H9 (cell line): ENCODE results near the gene CACNA1F. TPM values are rescaled to one million over a fixed set of nuclear protein-coding genes. Genes with fewer than 3 reads are reported as not detected.

ENCODE experiments used
- DNase-seq: peaks from one replicate; pipeline ENCODE4 v3.0.0-alpha.2; 2017
- H2AFZ ChIP-seq: one replicate; pipeline ENCODE4 v1.6.1; 2013; ENCODE audit warnings: mild to moderate bottlenecking, low read length, control low read depth, moderate library complexity
- H2AK5ac ChIP-seq: 2 replicates; pipeline ENCODE4 v1.6.1; 2013; ENCODE audit warnings: low read length, control low read depth, mixed read lengths; ENCODE audit not compliant: insufficient read length
- H2BK120ac ChIP-seq: one replicate; pipeline ENCODE4 v1.6.1; 2013; ENCODE audit warnings: low read depth, mild to moderate bottlenecking, low read length, control low read depth, inconsistent platforms; ENCODE audit not compliant: poor library complexity, severe bottlenecking
- H2BK12ac ChIP-seq: 2 replicates; pipeline ENCODE4 v1.6.1; 2013; ENCODE audit warnings: low read length, control low read depth, mixed read lengths, low read depth; ENCODE audit not compliant: insufficient read length
- H2BK15ac ChIP-seq: 2 replicates; pipeline ENCODE4 v1.6.1; 2013; ENCODE audit warnings: low read depth, low read length, control low read depth
- H2BK20ac ChIP-seq: one replicate; pipeline ENCODE4 v1.6.1; 2013; ENCODE audit warnings: low read depth, mild to moderate bottlenecking, low read length, control low read depth, inconsistent platforms; ENCODE audit not compliant: poor library complexity, severe bottlenecking
- H2BK5ac ChIP-seq: 2 replicates; pipeline ENCODE4 v1.6.1; 2013; ENCODE audit warnings: low read length, control low read depth, mixed read lengths; ENCODE audit not compliant: insufficient read length
- H3K14ac ChIP-seq: 2 replicates; pipeline ENCODE4 v1.6.1; 2013; ENCODE audit warnings: low read length, control low read depth; ENCODE audit not compliant: insufficient read depth
- H3K18ac ChIP-seq: 2 replicates; pipeline ENCODE4 v1.6.1; 2013; ENCODE audit warnings: low read depth, mild to moderate bottlenecking, mixed read lengths, low read length, control low read depth; ENCODE audit not compliant: insufficient read length
- H3K23ac ChIP-seq: 2 replicates; pipeline ENCODE4 v1.6.1; 2013; ENCODE audit warnings: low read length, control low read depth, mixed read lengths, low read depth; ENCODE audit not compliant: insufficient read length
- H3K23me2 ChIP-seq: 2 replicates; pipeline ENCODE4 v1.6.1; 2013; ENCODE audit warnings: low read depth, mild to moderate bottlenecking, mixed read lengths, low read length, control low read depth; ENCODE audit not compliant: insufficient read length, poor library complexity, severe bottlenecking
- H3K27ac ChIP-seq: 2 replicates; pipeline ENCODE4 v1.5.1; 2013; ENCODE audit warnings: low read length, control low read depth, mixed read lengths, low read depth; ENCODE audit not compliant: insufficient read length
- H3K27me3 ChIP-seq: 2 replicates; pipeline ENCODE4 v1.6.1; 2013; ENCODE audit warnings: low read length, control low read depth, inconsistent platforms; ENCODE audit not compliant: insufficient read depth
- H3K4ac ChIP-seq: 2 replicates; pipeline ENCODE4 v1.6.1; 2013; ENCODE audit warnings: low read depth, mild to moderate bottlenecking, control low read depth, inconsistent platforms, low read length, moderate library complexity
- H3K4me1 ChIP-seq: 2 replicates; pipeline ENCODE4 v1.6.1; 2013; ENCODE audit warnings: low read length, control low read depth, inconsistent platforms; ENCODE audit not compliant: insufficient read depth
- H3K4me2 ChIP-seq: 2 replicates; pipeline ENCODE4 v1.6.1; 2013; ENCODE audit warnings: low read length, control low read depth, mixed read lengths; ENCODE audit not compliant: insufficient read length, insufficient read depth
- H3K56ac ChIP-seq: 2 replicates; pipeline ENCODE4 v1.6.1; 2013; ENCODE audit warnings: low read depth, mild to moderate bottlenecking, mixed read lengths, low read length, control low read depth; ENCODE audit not compliant: insufficient read length
- H3K79me1 ChIP-seq: 2 replicates; pipeline ENCODE4 v1.6.1; 2013; ENCODE audit warnings: low read depth, mild to moderate bottlenecking, moderate library complexity, low read length, control low read depth, inconsistent platforms; ENCODE audit not compliant: insufficient read depth, poor library complexity, severe bottlenecking
- H3K79me2 ChIP-seq: 2 replicates; pipeline ENCODE4 v1.6.1; 2013; ENCODE audit warnings: low read length, control low read depth, inconsistent platforms; ENCODE audit not compliant: insufficient read depth
- H3K9ac ChIP-seq: 2 replicates; pipeline ENCODE4 v1.6.1; 2013; ENCODE audit warnings: low read length, control low read depth, mixed read lengths; ENCODE audit not compliant: insufficient read length; ENCODE audit errors: extremely low read depth
- H3K9me3 ChIP-seq: one replicate; pipeline ENCODE4 v1.6.1; 2013; ENCODE audit warnings: low read depth, low read length, inconsistent platforms; ENCODE audit not compliant: control insufficient read depth
- H3T11ph ChIP-seq: one replicate; pipeline ENCODE4 v1.6.1; 2013; ENCODE audit warnings: mild to moderate bottlenecking, low read length, control low read depth, inconsistent platforms
- H4K20me1 ChIP-seq: one replicate; pipeline ENCODE4 v1.6.1; 2013; ENCODE audit not compliant: control insufficient read depth, insufficient read length, insufficient read depth
- H4K5ac ChIP-seq: 2 replicates; pipeline ENCODE4 v1.6.1; 2013; ENCODE audit warnings: low read depth, mild to moderate bottlenecking, mixed read lengths, low read length, control low read depth; ENCODE audit not compliant: insufficient read length
- H4K8ac ChIP-seq: replicated peaks from 2 replicates; pipeline ENCODE4 v1.6.1; 2013; ENCODE audit warnings: low read length, control low read depth, mixed read lengths, low read depth; ENCODE audit not compliant: insufficient read length
- H4K91ac ChIP-seq: 2 replicates; pipeline ENCODE4 v1.6.1; 2013; ENCODE audit warnings: low read depth, mild to moderate bottlenecking, moderate library complexity, mixed read lengths, low read length, control low read depth; ENCODE audit not compliant: insufficient read length
- H3K27ac Mint-ChIP-seq, 3 experiments: 2 replicates in 2 of 3; 3 replicates in 1 of 3; pipeline ENCODE4 v1.8.0; 2020 to 2021; ENCODE audit warnings: mixed read lengths in 3 of 3, mild to moderate bottlenecking in 1 of 3, moderate library complexity in 1 of 3
- H3K27me3 Mint-ChIP-seq: 2 replicates; pipeline ENCODE4 v1.8.0; 2021; ENCODE audit warnings: low read depth, mild to moderate bottlenecking, moderate library complexity, mixed read lengths
- H3K36me3 Mint-ChIP-seq, 3 experiments: 2 replicates in 2 of 3; 3 replicates in 1 of 3; pipeline ENCODE4 v1.8.0; 2020 to 2021; ENCODE audit warnings: low read depth in 3 of 3, mixed read lengths in 3 of 3; ENCODE audit not compliant: insufficient read depth in 1 of 3
- H3K4me1 Mint-ChIP-seq, 2 experiments: 2 replicates each; pipeline ENCODE4 v1.8.0; 2020; ENCODE audit warnings: mixed read lengths in 2 of 2
- H3K4me3 Mint-ChIP-seq, 2 experiments: 2 replicates in 1 of 2; 3 replicates in 1 of 2; pipeline ENCODE4 v1.8.0; 2020 to 2021; ENCODE audit warnings: mild to moderate bottlenecking in 2 of 2, mixed read lengths in 2 of 2, moderate library complexity in 1 of 2
- H3K9me3 Mint-ChIP-seq, 2 experiments: 2 replicates in 1 of 2; 3 replicates in 1 of 2; pipeline ENCODE4 v1.8.0; 2020; ENCODE audit warnings: mild to moderate bottlenecking in 2 of 2, mixed read lengths in 2 of 2, moderate library complexity in 1 of 2
- CTCF ChIP-seq: fragments of 200-600 bp; sonication (generic); conservative IDR thresholded peaks from 3 replicates; pipeline ENCODE4 v1.8.0; 2021; ENCODE audit warnings: antibody characterized with exemption, mild to moderate bottlenecking
- WGBS: extraction: QIAGEN DNeasy Blood & Tissue Kit; methylation state at CpG from one replicate; pipeline ENCODE4 v1.1.7; 2013; ENCODE audit warnings: missing lambda C conversion rate, low lambda C conversion rate, mixed read lengths; ENCODE audit not compliant: insufficient read length; ENCODE audit errors: extremely low coverage; 5-methylcytosine and 5-hydroxymethylcytosine counted together
- total RNA-seq: library from RNA; stranded (reverse); gene quantifications from 2 replicates; pipeline ENCODE4 v1.2.1, GENCODE V29; 2021

Gene CACNA1F
- total RNA-seq, 1 experiment from 2014 or later: 1.4 TPM

DNA sequence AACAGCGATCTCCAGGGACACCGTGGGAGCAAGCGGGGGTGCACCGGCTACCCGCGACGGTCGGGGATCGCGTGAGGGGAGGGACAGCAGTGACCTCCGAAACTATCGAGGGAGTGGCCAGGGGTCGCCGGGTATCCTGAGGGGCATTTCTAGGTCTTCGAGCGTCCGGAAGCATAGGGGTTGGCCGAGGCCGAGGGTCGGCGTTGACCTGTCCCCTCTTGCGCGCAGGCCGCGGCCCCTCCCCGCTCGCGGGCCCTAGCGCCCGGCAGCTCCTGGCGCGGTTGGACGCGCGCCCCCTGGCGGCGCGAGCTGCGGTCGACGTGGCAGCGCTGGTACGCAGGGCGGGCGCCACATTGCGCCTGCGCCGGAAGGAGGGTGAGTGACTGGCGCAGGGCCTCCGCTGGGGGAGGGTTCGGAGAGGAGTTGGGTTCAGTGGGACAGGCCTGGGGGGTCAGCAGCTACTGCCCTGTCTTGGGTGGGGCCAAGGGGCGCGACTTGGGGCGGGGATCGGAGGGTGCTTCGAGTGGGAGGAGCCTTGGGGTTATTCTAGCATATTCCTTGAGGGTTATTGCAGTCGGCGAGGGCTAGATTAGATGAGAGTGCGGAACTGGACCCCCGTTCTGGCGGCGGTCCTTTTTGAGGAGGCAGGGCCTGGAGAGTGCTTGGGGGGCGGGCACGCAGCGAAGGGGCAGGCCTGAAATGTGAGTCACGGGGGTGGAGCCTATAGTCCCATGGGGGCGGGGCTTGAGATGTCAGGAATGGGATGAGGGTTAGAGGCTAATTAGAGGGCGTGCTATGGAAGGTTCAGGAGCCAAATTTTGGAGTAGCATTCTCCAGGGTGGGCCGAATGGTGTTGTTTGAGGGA, 69.4 kb downstream of the CACNA1F start:
- peak; percentile 89 for DNase-seq
- Histone ChIP-seq H4K91ac (no peak overlapping the region), H2BK20ac (no peak overlapping the region), H2BK5ac (no peak overlapping the region), H3K14ac (no peak overlapping the region), H3K18ac (no peak overlapping the region), H3K56ac (no peak overlapping the region), H3K9me3 (peaks cover 17% of the 10 kb centered on the region), H2AFZ (no peak overlapping the region), H4K20me1 (no peaks in the 10 kb centered on the region), H3K79me1 (no peaks in the 10 kb centered on the region), H3K9ac (no peak overlapping the region), H3K23me2 (peaks cover 14% of the 10 kb centered on the region), H3K23ac (no peak overlapping the region), H3K4ac (no peak overlapping the region), H2BK12ac (no peak overlapping the region), H3K27ac (no peak overlapping the region), H3T11ph (no peak overlapping the region), H3K4me1 (no peaks in the 10 kb centered on the region), H3K4me2 (peak overlapping the region; percentile 28), H2AK5ac (no peak overlapping the region), H3K79me2 (no peaks in the 10 kb centered on the region), H4K8ac (no peak overlapping the region), H4K5ac (no peak overlapping the region), H2BK120ac (no peak overlapping the region), H3K27me3 (no peaks in the 10 kb centered on the region; the same call in 1 of the 2 replicates), H2BK15ac (no peak overlapping the region)
- peak; percentile 70 for TF ChIP-seq CTCF
- peak overlapping the region; percentile 91 to 96 (median 91) for H3K27ac Mint-ChIP-seq
- peaks cover 58 to 61% of the 10 kb centered on the region in 2 experiments for H3K9me3 Mint-ChIP-seq
- peaks cover 9 to 25% of the 10 kb centered on the region in 2 experiments for H3K4me1 Mint-ChIP-seq
- peak overlapping the region; percentile 72 to 84 for H3K4me3 Mint-ChIP-seq
- no CpG with 5 or more reads among the region's 69 CpGs for WGBS
- H3K36me3 Mint-ChIP-seq: peaks cover 0 to 8% (median 5%) of the 10 kb centered on the region in 3 experiments; a peak in 3 of 7 replicates
- peaks cover 29% of the 10 kb centered on the region for H3K27me3 Mint-ChIP-seq
